ENCODE data around the gene THSD4. TPM values are rescaled to one million over a fixed set of nuclear protein-coding genes. Genes with fewer than 3 reads are reported as not detected.

Gene THSD4
- total and polyA plus RNA-seq, 9 of the 15 experiments (the other 6 are each of a cell fraction or from before 2014, with no cell fraction given), result 0.04 TPM; not detected in 5

DNA sequence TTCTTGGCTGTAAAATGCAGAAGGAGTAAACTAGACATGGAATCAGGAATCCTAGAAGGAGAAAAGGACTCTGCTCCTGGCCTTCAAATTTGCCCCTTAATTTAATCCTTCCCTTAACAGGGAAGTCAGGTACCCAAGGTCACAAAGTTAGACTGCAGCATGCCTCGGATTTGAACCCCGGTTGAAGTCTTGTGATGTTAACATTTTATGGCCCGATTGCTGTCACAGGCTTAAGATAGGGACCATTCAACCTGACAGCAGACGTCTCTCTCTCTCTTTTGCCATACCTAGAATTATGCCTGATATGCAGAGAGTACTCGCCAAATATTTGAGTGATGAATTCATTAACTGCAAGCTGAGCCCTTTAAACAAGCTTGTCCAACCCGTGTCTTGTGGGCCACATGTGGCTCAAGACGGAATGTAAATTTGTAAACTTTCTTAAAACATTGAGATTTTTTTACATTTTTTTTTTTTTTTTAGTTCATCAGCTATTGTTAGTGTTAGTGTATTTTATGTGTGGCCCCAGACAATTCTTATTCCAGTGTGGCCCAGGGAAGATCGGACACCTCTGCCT is 217.2 kb downstream of the THSD4 start:
- no peak for ATAC-seq
- POLR2A ChIA-PET, result no interaction called here
- Histone ChIP-seq H3K9me3 (replicated peaks; ENCODE audit: control insufficient read depth, insufficient read depth, low read depth, low read length) (no peaks in the 10 kb centered on the region), H3K4me1 (replicated peaks in 1 of 2; ENCODE audit: control insufficient read depth in 2 of 2, insufficient read depth in 2 of 2, low read length in 2 of 2) (no peaks in the 10 kb centered on the region), H3K9me1 (ENCODE audit: control insufficient read depth, insufficient read depth, low read length) (no peaks in the 10 kb centered on the region), H3K9ac (ENCODE audit: insufficient read depth in 1 of 2, low read depth in 2 of 2, low read length in 2 of 2) (no peak overlapping the region), H2AFZ (ENCODE audit: low read depth, low read length) (no peak overlapping the region), H3K36me3 (ENCODE audit: control insufficient read depth, insufficient read depth, low read length) (no peaks in the 10 kb centered on the region), H3K4me3 (no peak overlapping the region), H3K4me2 (ENCODE audit: insufficient read depth, low read length) (no peak overlapping the region), H3K27ac (ENCODE audit: extremely low read depth, low read depth, low read length) (no peak overlapping the region), H4K20me1 (replicated peaks; ENCODE audit: control insufficient read depth, insufficient read depth, low read length) (no peaks in the 10 kb centered on the region), H3K79me2 (ENCODE audit: control insufficient read depth, insufficient read depth, low read length) (no peaks in the 10 kb centered on the region), H3K27me3 (ENCODE audit: control insufficient read depth in 2 of 2, insufficient read depth in 2 of 2, low read length in 2 of 2) (peaks cover 0 to 15% of the 10 kb centered on the region in 2 experiments; a peak in 1 of 5 replicates)
- no peak for FAIRE-seq
- no TSS peak for BruUV-seq (replicated peaks)
- no peak for DNase-seq (ENCODE audit: extremely low read depth in 1 of 4, low spot score in 3 of 4)
- WGBS (ENCODE audit: insufficient coverage, low coverage, missing lambda C conversion rate), result 2% methylated on average over 8 of the region's 8 CpGs
- TF ChIP-seq, protein P1, sequence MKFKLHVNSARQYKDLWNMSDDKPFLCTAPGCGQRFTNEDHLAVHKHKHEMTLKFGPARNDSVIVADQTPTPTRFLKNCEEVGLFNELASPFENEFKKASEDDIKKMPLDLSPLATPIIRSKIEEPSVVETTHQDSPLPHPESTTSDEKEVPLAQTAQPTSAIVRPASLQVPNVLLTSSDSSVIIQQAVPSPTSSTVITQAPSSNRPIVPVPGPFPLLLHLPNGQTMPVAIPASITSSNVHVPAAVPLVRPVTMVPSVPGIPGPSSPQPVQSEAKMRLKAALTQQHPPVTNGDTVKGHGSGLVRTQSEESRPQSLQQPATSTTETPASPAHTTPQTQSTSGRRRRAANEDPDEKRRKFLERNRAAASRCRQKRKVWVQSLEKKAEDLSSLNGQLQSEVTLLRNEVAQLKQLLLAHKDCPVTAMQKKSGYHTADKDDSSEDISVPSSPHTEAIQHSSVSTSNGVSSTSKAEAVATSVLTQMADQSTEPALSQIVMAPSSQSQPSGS (CRISPR knock-in tag; IDR thresholded peaks at IDR 0.05), result no peak
- TF ChIP-seq ELF1 (tag; IDR thresholded peaks at IDR 0.05) (no peak), ZBTB34 (CRISPR knock-in tag; IDR thresholded peaks at IDR 0.05) (no peak), TGIF2 (CRISPR knock-in tag; IDR thresholded peaks at IDR 0.05) (no peak), TCF7 (IDR thresholded peaks at IDR 0.05; ENCODE audit: borderline replicate concordance) (no peak), EP300 (IDR thresholded peaks at IDR 0.05; ENCODE audit: low read length) (no peak), TFAP4 (CRISPR knock-in tag; IDR thresholded peaks at IDR 0.05; ENCODE audit: borderline replicate concordance) (no peak)
- in situ Hi-C loops (cut with MboI), result no loop called here
- intact Hi-C loops (cut with micrococcal nuclease), result no loop called here
- CTCF ChIA-PET (ENCODE audit: low intra/inter-chr PET ratio), result no interaction called here
